CD14-positive monocyte (primary cell): ENCODE results near the gene CNN3. TPM values are rescaled to one million over a fixed set of nuclear protein-coding genes. Genes with fewer than 3 reads are reported as not detected.

Experiments
- DNase-seq, 3 donors: peaks; one replicate each; pipeline ENCODE4 v3.0.0-alpha.2; 2011 to 2022
- H2AFZ ChIP-seq: 2 replicates; pipeline ENCODE4 v1.6.0; 2012; ENCODE audit warnings: mild to moderate bottlenecking, low read depth, low read length, inconsistent platforms; ENCODE audit not compliant: insufficient read depth, poor library complexity, severe bottlenecking
- H3K27ac ChIP-seq, 2 donors: 1 replicate in 1 of 2; 2 replicates in 1 of 2; pipeline ENCODE4 v1.5.1; 2012 to 2013; ENCODE audit warnings: low read length in 2 of 2, control low read depth in 1 of 2, inconsistent platforms in 1 of 2, low read depth in 1 of 2, mild to moderate bottlenecking in 1 of 2
- H3K27me3 ChIP-seq, 2 donors: one replicate each; pipeline versions ENCODE4 v1.6.0 to v1.6.1; 2011 to 2013; ENCODE audit warnings: low read length in 2 of 2; ENCODE audit not compliant: control insufficient read depth in 2 of 2, insufficient read depth in 2 of 2
- H3K36me3 ChIP-seq, 2 donors: replicated peaks in 1 of 2; 1 replicate in 1 of 2; 2 replicates in 1 of 2; pipeline versions ENCODE4 v1.5.1 to v1.6.1; 2012 to 2013; ENCODE audit warnings: low read length in 2 of 2, control low read depth in 1 of 2, inconsistent platforms in 1 of 2, mild to moderate bottlenecking in 1 of 2; ENCODE audit not compliant: insufficient read depth in 2 of 2, control insufficient read depth in 1 of 2
- H3K4me1 ChIP-seq, 2 donors: 1 replicate in 1 of 2; 2 replicates in 1 of 2; pipeline versions ENCODE4 v1.5.1 to v1.6.1; 2012 to 2013; ENCODE audit warnings: low read length in 2 of 2, control low read depth in 1 of 2, inconsistent platforms in 1 of 2, mild to moderate bottlenecking in 1 of 2, moderate library complexity in 1 of 2; ENCODE audit not compliant: insufficient read depth in 2 of 2, control insufficient read depth in 1 of 2
- H3K4me2 ChIP-seq: replicated peaks from 2 replicates; pipeline ENCODE3; 2012; ENCODE audit warnings: low read length, moderate library complexity, mild to moderate bottlenecking; ENCODE audit not compliant: poor library complexity, severe bottlenecking; ENCODE audit errors: extremely low read depth
- H3K4me3 ChIP-seq, 3 experiments: fragments of 200-600 bp in 1 of 3; sonication (generic) in 1 of 3; replicated peaks in 1 of 3; 1 replicate in 2 of 3; 2 replicates in 1 of 3; pipeline ENCODE4 v1.5.1; 2011 to 2013; ENCODE audit warnings: low read length in 3 of 3, mild to moderate bottlenecking in 3 of 3, control low read depth in 2 of 3, low read depth in 2 of 3, inconsistent platforms in 1 of 3, moderate library complexity in 1 of 3
- H3K79me2 ChIP-seq: 2 replicates; pipeline ENCODE4 v1.6.0; 2012; ENCODE audit warnings: mild to moderate bottlenecking, control low read depth, inconsistent platforms, low read length, moderate library complexity; ENCODE audit not compliant: insufficient read depth
- H3K9ac ChIP-seq: 2 replicates; pipeline ENCODE4 v1.6.0; 2017; ENCODE audit warnings: low read length, mild to moderate bottlenecking; ENCODE audit not compliant: insufficient read depth, poor library complexity, severe bottlenecking
- H3K9me3 ChIP-seq, 2 donors: replicated peaks in 1 of 2; 1 replicate in 1 of 2; 2 replicates in 1 of 2; pipeline versions ENCODE4 v1.5.1 to v1.6.1; 2012 to 2013; ENCODE audit warnings: low read length in 2 of 2, control low read depth in 1 of 2; ENCODE audit not compliant: control insufficient read depth in 1 of 2, insufficient read depth in 1 of 2
- H4K20me1 ChIP-seq: 2 replicates; pipeline ENCODE4 v1.6.0; 2012; ENCODE audit warnings: mild to moderate bottlenecking, low read length, control low read depth, moderate library complexity; ENCODE audit not compliant: insufficient read depth
- H3K27ac Mint-ChIP-seq, 7 donors: one replicate each; pipeline ENCODE4 v1.8.0; 2020; ENCODE audit warnings: mild to moderate bottlenecking in 7 of 7, mixed read lengths in 7 of 7, moderate library complexity in 6 of 7, inconsistent platforms in 2 of 7
- H3K27me3 Mint-ChIP-seq, 3 donors: one replicate each; pipeline ENCODE4 v1.8.0; 2021 to 2022; ENCODE audit warnings: low read depth in 3 of 3, mild to moderate bottlenecking in 3 of 3, mixed read lengths in 3 of 3, moderate library complexity in 3 of 3, inconsistent platforms in 1 of 3
- H3K36me3 Mint-ChIP-seq, 2 donors: one replicate each; pipeline ENCODE4 v1.8.0; 2020; ENCODE audit warnings: mixed read lengths in 2 of 2, inconsistent platforms in 1 of 2, mild to moderate bottlenecking in 1 of 2
- H3K4me1 Mint-ChIP-seq: one replicate; pipeline ENCODE4 v1.8.0; 2020; ENCODE audit warnings: mild to moderate bottlenecking, mixed read lengths
- H3K4me3 Mint-ChIP-seq, 2 donors: one replicate each; pipeline ENCODE4 v1.8.0; 2020; ENCODE audit warnings: mild to moderate bottlenecking in 2 of 2, mixed read lengths in 2 of 2, moderate library complexity in 1 of 2
- H3K9me3 Mint-ChIP-seq, 7 donors: one replicate each; pipeline ENCODE4 v1.8.0; 2020 to 2022; ENCODE audit warnings: mixed read lengths in 7 of 7, mild to moderate bottlenecking in 6 of 7, moderate library complexity in 6 of 7, inconsistent platforms in 2 of 7
- WGBS: methylation state at CpG from one replicate; pipeline ENCODE4 v1.1.5; 2013; ENCODE audit warnings: missing lambda C conversion rate; ENCODE audit not compliant: insufficient coverage; 5-methylcytosine and 5-hydroxymethylcytosine counted together
- intact Hi-C, 2 donors: fragments of 100-400 bp; cut with micrococcal nuclease; formaldehyde crosslinking; loops; one replicate each; pipeline versions ENCODE4 v1.15.0 to v1.15.1; 2023
- polyA plus RNA-seq, 3 donors: library from polyadenylated mRNA; depleted of rRNA in 1 of 3; unstranded in 2 of 3; stranded (reverse) in 1 of 3; fragments of 300-500 nt in 2 of 3; fragments of >200 nt in 1 of 3; fragmentation: Illumina TruSeq in 2 of 3; gene quantifications; 1 replicate in 2 of 3; 2 replicates in 1 of 3; pipeline ENCODE4 v1.2.3, GENCODE V29; 2012 to 2021
- TF ChIP-seq, protein P1 (sequence below): fragments of 200-600 bp; IDR thresholded peaks from one replicate; pipeline ENCODE4 v1.8.0; 2022; ENCODE audit warnings: antibody characterized with exemption, mild to moderate bottlenecking

The CNN3 gene
- polyA plus RNA-seq, 3 donors: 0.08 to 0.09 (median 0.08) TPM

DNA sequence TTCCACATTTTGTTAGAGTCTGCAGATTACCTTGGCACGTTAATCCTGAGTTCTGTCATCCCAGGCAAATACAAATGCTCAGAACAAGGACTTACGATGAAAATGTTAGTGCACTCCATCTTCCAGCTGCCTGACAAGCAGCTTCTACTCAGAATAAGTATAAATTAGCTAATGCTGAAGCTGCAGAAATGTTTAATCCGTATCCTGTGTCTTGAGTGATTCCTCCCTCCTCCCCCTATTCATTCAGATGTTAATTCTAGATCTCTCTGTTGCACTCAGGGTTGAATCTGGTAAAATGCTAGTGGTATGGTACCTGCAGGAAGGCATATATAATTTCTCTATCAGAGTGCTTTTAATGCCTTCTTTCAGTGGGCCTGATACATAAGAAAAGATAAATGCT, 39.8 kb downstream of the CNN3 start:
- Histone ChIP-seq H3K9ac (no peak overlapping the region), H2AFZ (no peak overlapping the region), H3K4me2 (no peak overlapping the region), H3K27me3 (no peaks in the 10 kb centered on the region), H3K79me2 (no peaks in the 10 kb centered on the region), H3K36me3 (no peaks in the 10 kb centered on the region), H3K4me1 (no peaks in the 10 kb centered on the region), H3K4me3 (no peak overlapping the region), H3K27ac (no peak overlapping the region), H3K9me3 (no peaks in the 10 kb centered on the region), H4K20me1 (no peaks in the 10 kb centered on the region)
- no peak overlapping the region for H3K27ac Mint-ChIP-seq
- H3K4me1 Mint-ChIP-seq: peaks cover 9% of the 10 kb centered on the region
- 86% methylated on average over 1 of the region's 3 CpGs for WGBS
- no peaks in the 10 kb centered on the region for H3K9me3 Mint-ChIP-seq
- no peak for DNase-seq
- TF ChIP-seq, protein P1, sequence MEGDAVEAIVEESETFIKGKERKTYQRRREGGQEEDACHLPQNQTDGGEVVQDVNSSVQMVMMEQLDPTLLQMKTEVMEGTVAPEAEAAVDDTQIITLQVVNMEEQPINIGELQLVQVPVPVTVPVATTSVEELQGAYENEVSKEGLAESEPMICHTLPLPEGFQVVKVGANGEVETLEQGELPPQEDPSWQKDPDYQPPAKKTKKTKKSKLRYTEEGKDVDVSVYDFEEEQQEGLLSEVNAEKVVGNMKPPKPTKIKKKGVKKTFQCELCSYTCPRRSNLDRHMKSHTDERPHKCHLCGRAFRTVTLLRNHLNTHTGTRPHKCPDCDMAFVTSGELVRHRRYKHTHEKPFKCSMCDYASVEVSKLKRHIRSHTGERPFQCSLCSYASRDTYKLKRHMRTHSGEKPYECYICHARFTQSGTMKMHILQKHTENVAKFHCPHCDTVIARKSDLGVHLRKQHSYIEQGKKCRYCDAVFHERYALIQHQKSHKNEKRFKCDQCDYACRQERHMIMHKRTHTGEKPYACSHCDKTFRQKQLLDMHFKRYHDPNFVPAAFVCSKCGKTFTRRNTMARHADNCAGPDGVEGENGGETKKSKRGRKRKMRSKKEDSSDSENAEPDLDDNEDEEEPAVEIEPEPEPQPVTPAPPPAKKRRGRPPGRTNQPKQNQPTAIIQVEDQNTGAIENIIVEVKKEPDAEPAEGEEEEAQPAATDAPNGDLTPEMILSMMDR: no peak
- no peaks in the 10 kb centered on the region for H3K36me3 Mint-ChIP-seq
- no peak overlapping the region for H3K4me3 Mint-ChIP-seq
- peaks cover 1 to 6% (median 2%) of the 10 kb centered on the region in 3 donors for H3K27me3 Mint-ChIP-seq
- intact Hi-C loops: no loop called here

DNA sequence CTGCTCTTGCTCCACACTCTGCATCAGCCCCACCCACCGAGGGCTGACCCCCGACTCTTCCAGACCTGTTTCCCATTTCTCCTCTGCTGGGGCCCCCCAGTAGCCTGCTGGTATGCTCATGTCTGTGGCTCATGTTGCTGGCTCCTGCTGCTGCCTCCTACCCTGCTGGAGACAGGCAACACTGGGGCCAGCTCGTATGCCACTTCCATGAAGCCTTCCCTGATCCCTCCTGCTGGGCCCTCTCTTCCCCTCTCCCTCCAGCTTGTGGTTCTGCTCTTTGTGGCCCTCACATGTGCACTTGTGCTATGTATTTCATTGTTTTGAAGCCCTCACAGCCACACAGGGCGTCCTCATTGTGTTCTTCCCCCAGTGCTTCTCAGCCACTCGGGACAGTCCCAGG, 40.5 kb downstream of the CNN3 start:
- H3K27me3 Mint-ChIP-seq: peaks cover 0 to 2% (median 0%) of the 10 kb centered on the region in 3 donors
- no peak for DNase-seq

More for the DNA sequence above, 40.5 kb downstream of the CNN3 start:
- no peaks in the 10 kb centered on the region for H4K20me1 ChIP-seq
- no peak overlapping the region for H3K9ac ChIP-seq
- H3K36me3 ChIP-seq: no peaks in the 10 kb centered on the region
- no peak overlapping the region for H3K4me2 ChIP-seq
- H3K27me3 ChIP-seq: no peaks in the 10 kb centered on the region
- Mint-ChIP-seq H3K4me3 (no peak overlapping the region), H3K9me3 (no peaks in the 10 kb centered on the region), H3K36me3 (no peaks in the 10 kb centered on the region), H3K4me1 (peaks cover 9% of the 10 kb centered on the region), H3K27ac (no peak overlapping the region)
- H3K27ac ChIP-seq: no peak overlapping the region
- intact Hi-C loops: no loop called here
- no peak overlapping the region for H2AFZ ChIP-seq
- no peak overlapping the region for H3K4me3 ChIP-seq
- 95% methylated on average over 5 of the region's 5 CpGs for WGBS
- no peaks in the 10 kb centered on the region for H3K4me1 ChIP-seq
- TF ChIP-seq, protein P1: no peak
- no peaks in the 10 kb centered on the region for H3K79me2 ChIP-seq
- no peaks in the 10 kb centered on the region for H3K9me3 ChIP-seq
